HG02870 (cell line): ENCODE results near the gene GTF2F1.
"Not testable (repeated sequence)": the region's sequence is repeated elsewhere in the genome, so short reads cannot be mapped to it uniquely, and the experiment has no call there.

Experiments
- ATAC-seq: cut with Tn5 transposase; IDR thresholded peaks from one replicate; pipeline ENCODE4 v1.9.1; 2021; ENCODE audit warnings: mild to moderate bottlenecking, moderate library complexity; ENCODE audit not compliant: unreplicated experiment

The GTF2F1 gene

GRCh38 chr19:6392221-6393073, 517 bp downstream of the GTF2F1 start:
- no peak for ATAC-seq

GRCh38 chr19:6387372-6387771, 5.6 kb downstream of the GTF2F1 start:
- no peak for ATAC-seq

- no peak for ATAC-seq
These were observed 8.6 kb downstream of the GTF2F1 start for GRCh38 chr19:6384381-6384780.

GRCh38 chr19:6383188-6383587, 9.8 kb downstream of the GTF2F1 start:
- no peak for ATAC-seq

- ATAC-seq = no peak
These were observed 11.8 kb downstream of the GTF2F1 start for GRCh38 chr19:6381030-6381750.

GRCh38 chr19:6379744-6380143, 13.2 kb downstream of the GTF2F1 start:
- ATAC-seq = no peak

GRCh38 chr19:6378486-6378885, 14.5 kb downstream of the GTF2F1 start:
- ATAC-seq = no peak

GRCh38 chr19:6378041-6378440, 14.9 kb downstream of the GTF2F1 start:
- ATAC-seq = no peak

GRCh38 chr19:6376512-6377190, 16.3 kb downstream of the GTF2F1 start:
- ATAC-seq = no peak

GRCh38 chr19:6375411-6376010, 17.5 kb downstream of the GTF2F1 start, which contains the start of gene PSPN:
Gene PSPN (minus strand): TSS chr19:6375933. CDS start chr19:6375849, 84 bp downstream.
- no peak for ATAC-seq

- ATAC-seq = no peak
These were observed 18.1 kb downstream of the GTF2F1 start for GRCh38 chr19:6374711-6375410.

- no peak for ATAC-seq
These were observed 18.7 kb downstream of the GTF2F1 start for GRCh38 chr19:6374161-6374709.

GRCh38 chr19:6373813-6374108, 19.2 kb downstream of the GTF2F1 start:
- no peak for ATAC-seq

GRCh38 chr19:6373096-6373812, 19.7 kb downstream of the GTF2F1 start:
- ATAC-seq = peak; percentile 40

GRCh38 chr19:6372594-6373095, 20.3 kb downstream of the GTF2F1 start, which contains the start of gene ALKBH7:
Gene ALKBH7 (plus strand): TSS chr19:6372794. CDS start chr19:6372821, 27 bp downstream.
- peak; percentile 82 for ATAC-seq

GRCh38 chr19:6364353-6364752, 28.6 kb downstream of the GTF2F1 start:
- no peak for ATAC-seq

GRCh38 chr19:6362351-6362801, 30.6 kb downstream of the GTF2F1 start:
- ATAC-seq = no peak

GRCh38 chr19:6362027-6362350, 31.0 kb downstream of the GTF2F1 start:
- no peak for ATAC-seq

- not testable (repeated sequence) for ATAC-seq
These were observed 32.1 kb downstream of the GTF2F1 start for GRCh38 chr19:6360857-6361216.
